Inflammatory macrophage treated with lipopolysaccharide for 4 hours (primary cell): ENCODE measurements around the gene WLS.

Experiments
- DNase-seq: peaks from one replicate; pipeline ENCODE4 v3.0.0-alpha.2; 2020

Gene WLS

GRCh38 chr1:68227598-68227997 is 4.7 kb downstream of the WLS start:
- DNase-seq: no peak

GRCh38 chr1:68225781-68226180 is 6.5 kb downstream of the WLS start:
- DNase-seq: no peak

- DNase-seq: no peak
These were observed 8.6 kb downstream of the WLS start for GRCh38 chr1:68223687-68224086.

- no peak for DNase-seq
These were observed 10.3 kb downstream of the WLS start for GRCh38 chr1:68221980-68222373.

GRCh38 chr1:68221001-68221979 is 11.0 kb downstream of the WLS start:
- DNase-seq: no peak

- no peak for DNase-seq
These were observed 11.9 kb downstream of the WLS start for GRCh38 chr1:68220420-68220819.

- DNase-seq: no peak
These were observed 13.8 kb downstream of the WLS start for GRCh38 chr1:68218490-68218889.

- no peak for DNase-seq
These were observed 14.7 kb downstream of the WLS start for GRCh38 chr1:68217618-68218017.

GRCh38 chr1:68217060-68217554 is 15.2 kb downstream of the WLS start:
- DNase-seq: no peak

- DNase-seq: no peak
These were observed 16.1 kb downstream of the WLS start for GRCh38 chr1:68216089-68216772.

- no peak for DNase-seq
These were observed 18.5 kb downstream of the WLS start for GRCh38 chr1:68213843-68214242.

- no peak for DNase-seq
These were observed 20.5 kb downstream of the WLS start for GRCh38 chr1:68211761-68212380.

GRCh38 chr1:68210829-68211228 is 21.5 kb downstream of the WLS start:
- no peak for DNase-seq

- no peak for DNase-seq
These were observed 22.3 kb downstream of the WLS start for GRCh38 chr1:68210027-68210426.

GRCh38 chr1:68206848-68207689 is 25.3 kb downstream of the WLS start:
- no peak for DNase-seq

GRCh38 chr1:68205794-68206358 is 26.4 kb downstream of the WLS start:
- no peak for DNase-seq

- no peak for DNase-seq
These were observed 27.2 kb downstream of the WLS start for GRCh38 chr1:68204977-68205630.

- no peak for DNase-seq
These were observed 30.0 kb downstream of the WLS start for GRCh38 chr1:68202239-68202832.

GRCh38 chr1:68201546-68202238 is 30.6 kb downstream of the WLS start:
- DNase-seq: no peak

GRCh38 chr1:68199603-68200002 is 32.7 kb downstream of the WLS start:
- DNase-seq: no peak

- no peak for DNase-seq
These were observed 33.6 kb downstream of the WLS start for GRCh38 chr1:68198752-68199151.
